Measurements from ENCODE around the gene PKDCC.
A peak's percentile ranks its signal among the peaks of the same experiment; 100 is the strongest.
"Not testable (repeated sequence)": the region's sequence is repeated elsewhere in the genome, so short reads cannot be mapped to it uniquely, and the experiment has no call there.

The PKDCC gene

GRCh38 chr2:42071791-42072190, 24.0 kb downstream of the PKDCC start:
- no peak for TF ChIP-seq PAX5 (IDR thresholded peaks at IDR 0.05; ENCODE audit: insufficient read depth, low read length, severe bottlenecking)
- no peak for TF ChIP-seq POLR2AphosphoS5 (IDR thresholded peaks at IDR 0.05; ENCODE audit: low read depth, low read length)
- TF ChIP-seq POU2F2 (IDR thresholded peaks at IDR 0.05; ENCODE audit: low read depth, low read length) = no peak
- TF ChIP-seq TAF1 (IDR thresholded peaks at IDR 0.05; ENCODE audit: low read depth, low read length) = no peak
- TF ChIP-seq POLR2A (IDR thresholded peaks at IDR 0.05; ENCODE audit: low read depth, low read length) = no peak
- no peak for TF ChIP-seq SPI1 (IDR thresholded peaks at IDR 0.05; ENCODE audit: low read depth, low read length)

GRCh38 chr2:42072349-42073118, 24.7 kb downstream of the PKDCC start:
- TF ChIP-seq TAF1 (IDR thresholded peaks at IDR 0.05; ENCODE audit: low read depth, low read length) (no peak), PAX5 (IDR thresholded peaks at IDR 0.05; ENCODE audit: insufficient read depth, low read length, severe bottlenecking) (no peak)
- no peak for DNase-seq (ENCODE audit: insufficient read length, low spot score)
- FAIRE-seq = no peak

More at GRCh38 chr2:42071791-42072190, 24.0 kb downstream of the PKDCC start:
- FAIRE-seq (no peak), DNase-seq (ENCODE audit: insufficient read length, low spot score) (no peak)

- DNase-seq (ENCODE audit: insufficient read length, low spot score) = no peak
- no peak for TF ChIP-seq POU2F2 (IDR thresholded peaks at IDR 0.05; ENCODE audit: low read depth, low read length)
- no peak for TF ChIP-seq POLR2AphosphoS5 (IDR thresholded peaks at IDR 0.05; ENCODE audit: low read depth, low read length)
- TF ChIP-seq TAF1 (IDR thresholded peaks at IDR 0.05; ENCODE audit: low read depth, low read length) = no peak
- no peak for TF ChIP-seq PAX5 (IDR thresholded peaks at IDR 0.05; ENCODE audit: insufficient read depth, low read length, severe bottlenecking)
- TF ChIP-seq POLR2A (IDR thresholded peaks at IDR 0.05; ENCODE audit: low read depth, low read length) = no peak
- no peak for TF ChIP-seq SPI1 (IDR thresholded peaks at IDR 0.05; ENCODE audit: low read depth, low read length)
- peak; percentile 20 for FAIRE-seq
These were observed 26.1 kb downstream of the PKDCC start for GRCh38 chr2:42073739-42074503.

- FAIRE-seq (no peak), DNase-seq (ENCODE audit: insufficient read length, low spot score) (no peak)
- TF ChIP-seq POLR2A (IDR thresholded peaks at IDR 0.05; ENCODE audit: low read depth, low read length) (no peak), PAX5 (IDR thresholded peaks at IDR 0.05; ENCODE audit: insufficient read depth, low read length, severe bottlenecking) (no peak), SPI1 (IDR thresholded peaks at IDR 0.05; ENCODE audit: low read depth, low read length) (no peak), TAF1 (IDR thresholded peaks at IDR 0.05; ENCODE audit: low read depth, low read length) (no peak), POU2F2 (IDR thresholded peaks at IDR 0.05; ENCODE audit: low read depth, low read length) (no peak), POLR2AphosphoS5 (IDR thresholded peaks at IDR 0.05; ENCODE audit: low read depth, low read length) (no peak)
These were observed 26.8 kb downstream of the PKDCC start for GRCh38 chr2:42074661-42075060.

GRCh38 chr2:42076357-42077225, 28.8 kb downstream of the PKDCC start:
- FAIRE-seq = no peak

GRCh38 chr2:42077343-42077742, 29.5 kb downstream of the PKDCC start:
- no peak for TF ChIP-seq POU2F2 (IDR thresholded peaks at IDR 0.05; ENCODE audit: low read depth, low read length)
- no peak for TF ChIP-seq TAF1 (IDR thresholded peaks at IDR 0.05; ENCODE audit: low read depth, low read length)
- no peak for TF ChIP-seq SPI1 (IDR thresholded peaks at IDR 0.05; ENCODE audit: low read depth, low read length)
- no peak for TF ChIP-seq POLR2AphosphoS5 (IDR thresholded peaks at IDR 0.05; ENCODE audit: low read depth, low read length)
- no peak for TF ChIP-seq PAX5 (IDR thresholded peaks at IDR 0.05; ENCODE audit: insufficient read depth, low read length, severe bottlenecking)
- TF ChIP-seq POLR2A (IDR thresholded peaks at IDR 0.05; ENCODE audit: low read depth, low read length) = no peak
- no peak for DNase-seq (ENCODE audit: insufficient read length, low spot score)
- no peak for FAIRE-seq

More at GRCh38 chr2:42076357-42077225, 28.8 kb downstream of the PKDCC start:
- TF ChIP-seq POLR2A (IDR thresholded peaks at IDR 0.05; ENCODE audit: low read depth, low read length) (no peak), PAX5 (IDR thresholded peaks at IDR 0.05; ENCODE audit: insufficient read depth, low read length, severe bottlenecking) (no peak), TAF1 (IDR thresholded peaks at IDR 0.05; ENCODE audit: low read depth, low read length) (no peak), POLR2AphosphoS5 (IDR thresholded peaks at IDR 0.05; ENCODE audit: low read depth, low read length) (no peak), POU2F2 (IDR thresholded peaks at IDR 0.05; ENCODE audit: low read depth, low read length) (no peak), SPI1 (IDR thresholded peaks at IDR 0.05; ENCODE audit: low read depth, low read length) (no peak)
- DNase-seq (ENCODE audit: insufficient read length, low spot score) = no peak

- no peak for FAIRE-seq
- no peak for DNase-seq (ENCODE audit: insufficient read length, low spot score)
- TF ChIP-seq TAF1 (IDR thresholded peaks at IDR 0.05; ENCODE audit: low read depth, low read length) (no peak), PAX5 (IDR thresholded peaks at IDR 0.05; ENCODE audit: insufficient read depth, low read length, severe bottlenecking) (no peak), SPI1 (IDR thresholded peaks at IDR 0.05; ENCODE audit: low read depth, low read length) (no peak), POU2F2 (IDR thresholded peaks at IDR 0.05; ENCODE audit: low read depth, low read length) (no peak), POLR2A (IDR thresholded peaks at IDR 0.05; ENCODE audit: low read depth, low read length) (no peak), POLR2AphosphoS5 (IDR thresholded peaks at IDR 0.05; ENCODE audit: low read depth, low read length) (no peak)
These were observed 32.0 kb downstream of the PKDCC start for GRCh38 chr2:42079737-42080287.

- not testable (repeated sequence) for FAIRE-seq; DNase-seq (ENCODE audit: insufficient read length, low spot score)
These were observed 33.3 kb downstream of the PKDCC start for GRCh38 chr2:42081151-42081550.

- DNase-seq (ENCODE audit: insufficient read length, low spot score) (no peak), FAIRE-seq (no peak)
- TF ChIP-seq POU2F2 (IDR thresholded peaks at IDR 0.05; ENCODE audit: low read depth, low read length) = no peak
- TF ChIP-seq PAX5 (IDR thresholded peaks at IDR 0.05; ENCODE audit: insufficient read depth, low read length, severe bottlenecking) = no peak
- no peak for TF ChIP-seq TAF1 (IDR thresholded peaks at IDR 0.05; ENCODE audit: low read depth, low read length)
These were observed 34.2 kb downstream of the PKDCC start for GRCh38 chr2:42082016-42082415.
